HCT116 (cell line): ENCODE measurements around the gene GALNT17. TPM values are rescaled to one million over a fixed set of nuclear protein-coding genes. Genes with fewer than 3 reads are reported as not detected.

ENCODE experiments used
- ATAC-seq: fragments of 200-7000 bp; cut with Tn5 transposase; 2 replicates; pipeline ENCODE4 v1.9.1; 2020; ENCODE audit warnings: mild to moderate bottlenecking, moderate library complexity
- BruUV-seq: library from RNA; stranded (reverse); fragments of 400-500 nt; replicated peaks from 2 replicates; lab custom pipeline; 2021; lab: Mats Ljungman, UMichigan
- CTCF ChIA-PET: fragments of 300-600 bp; sonication (Branson Sonifier 250); formaldehyde crosslinking; loops from one replicate; lab custom pipeline; 2021; ENCODE audit warnings: antibody characterized with exemption; lab: Charles Lee
- POLR2A ChIA-PET: fragments of 300-600, 350-600 bp; sonication (Branson Sonifier 250); formaldehyde crosslinking; loops from one replicate; lab custom pipeline; 2021; ENCODE audit warnings: antibody characterized with exemption; lab: Charles Lee
- RAD21 ChIA-PET, 2 experiments: fragments of 300-600 bp; sonication (Branson Sonifier 250); formaldehyde crosslinking; loops; one replicate each; lab custom pipeline; 2023; ENCODE audit warnings: low total read pairs in 2 of 2; ENCODE audit not compliant: uncharacterized antibody in 2 of 2, unreplicated experiment in 2 of 2, low non-redundant PET in 1 of 2; lab: Charles Lee
- DNase-seq: peaks from one replicate; pipeline ENCODE4 v3.0.0-alpha.2; 2010; ENCODE audit warnings: low read depth, low spot score
- H2AFZ ChIP-seq: fragments of 200-600 bp; shearing (Covaris generic), sonication (generic); 2 replicates; pipeline ENCODE4 v1.6.1; 2017; ENCODE audit warnings: low read depth, mixed run types, mixed read lengths, antibody characterized with exemption, low read length; ENCODE audit not compliant: poor library complexity, severe bottlenecking
- H3K27ac ChIP-seq: 2 replicates; pipeline ENCODE4 v1.5.1; 2012; ENCODE audit warnings: low read depth, low read length
- H3K27me3 ChIP-seq: fragments of 200-600 bp; sonication (generic); 2 replicates; pipeline ENCODE4 v1.6.1; 2016; ENCODE audit warnings: mixed run types, low read length, mixed read lengths; ENCODE audit not compliant: insufficient read depth
- H3K36me3 ChIP-seq, 2 experiments: fragments of 200-500 bp in 1 of 2; fragments of 200-600 bp in 1 of 2; sonication (Bioruptor generic) in 1 of 2; sonication (generic) in 1 of 2; 2 replicates each; pipeline versions ENCODE4 v1.5.1 to v1.6.1; 2014 to 2016; ENCODE audit warnings: low read length in 2 of 2, inconsistent platforms in 1 of 2, mixed read lengths in 1 of 2, mixed run types in 1 of 2; ENCODE audit not compliant: insufficient read depth in 2 of 2, control insufficient read depth in 1 of 2
- H3K4me1 ChIP-seq, 2 experiments: fragments of 200-600 bp in 1 of 2; sonication (generic) in 1 of 2; 2 replicates each; pipeline versions ENCODE4 v1.5.1 to v1.6.1; 2012 to 2017; ENCODE audit warnings: low read length in 2 of 2, inconsistent platforms in 1 of 2, mild to moderate bottlenecking in 1 of 2, mixed read lengths in 1 of 2, mixed run types in 1 of 2, moderate library complexity in 1 of 2; ENCODE audit not compliant: insufficient read depth in 2 of 2, control insufficient read depth in 1 of 2
- H3K4me2 ChIP-seq: fragments of 200-600 bp; sonication (generic); 2 replicates; pipeline ENCODE4 v1.6.1; 2017; ENCODE audit warnings: mixed run types, low read length, mixed read lengths
- H3K4me3 ChIP-seq, 2 experiments: fragments of 200-600 bp in 1 of 2; sonication (generic) in 1 of 2; replicated peaks in 1 of 2; 2 replicates each; pipeline ENCODE4 v1.5.1; 2011 to 2016; ENCODE audit warnings: low read length in 2 of 2, control low read depth in 1 of 2, low read depth in 1 of 2, mild to moderate bottlenecking in 1 of 2, mixed read lengths in 1 of 2, mixed run types in 1 of 2
- H3K79me2 ChIP-seq: fragments of 200-600 bp; sonication (generic); 2 replicates; pipeline ENCODE4 v1.6.1; 2017; ENCODE audit warnings: mild to moderate bottlenecking, mixed run types, low read length, moderate library complexity, mixed read lengths; ENCODE audit not compliant: insufficient read depth
- H3K9ac ChIP-seq: fragments of 200-600 bp; sonication (generic); 2 replicates; pipeline ENCODE4 v1.6.1; 2016; ENCODE audit warnings: low read length, mixed read lengths
- H3K9me2 ChIP-seq: fragments of 200-600 bp; sonication (generic), shearing (Covaris generic); 2 replicates; pipeline ENCODE4 v1.6.1; 2017; ENCODE audit warnings: mixed run types, mild to moderate bottlenecking, moderate library complexity; ENCODE audit not compliant: insufficient read depth
- H3K9me3 ChIP-seq, 2 experiments: fragments of 200-500 bp in 1 of 2; fragments of 200-600 bp in 1 of 2; sonication (Bioruptor generic) in 1 of 2; sonication (generic) in 1 of 2; 2 replicates each; pipeline ENCODE4 v1.6.1; 2014 to 2017; ENCODE audit warnings: low read length in 2 of 2, mixed read lengths in 2 of 2, inconsistent platforms in 1 of 2, low read depth in 1 of 2, mild to moderate bottlenecking in 1 of 2, mixed run types in 1 of 2, moderate library complexity in 1 of 2; ENCODE audit not compliant: control insufficient read depth in 1 of 2, insufficient read depth in 1 of 2
- H4K20me1 ChIP-seq: fragments of 200-600 bp; sonication (generic), shearing (Covaris generic); 2 replicates; pipeline ENCODE4 v1.6.1; 2017; ENCODE audit warnings: mixed run types, mild to moderate bottlenecking, moderate library complexity; ENCODE audit not compliant: insufficient read depth
- CEBPB ChIP-seq: IDR thresholded peaks from 2 replicates; pipeline ENCODE4 v1.6.1; 2012; ENCODE audit warnings: low read depth
- ELF1 ChIP-seq: IDR thresholded peaks from 2 replicates; pipeline ENCODE4 v1.6.1; 2012; ENCODE audit warnings: low read depth, borderline replicate concordance
- EZH2phosphoT487 ChIP-seq: fragments of 200-600 bp; IDR thresholded peaks from 2 replicates; pipeline ENCODE4 v1.6.1; 2018; ENCODE audit warnings: antibody characterized with exemption, borderline replicate concordance
- FOSL1 ChIP-seq: IDR thresholded peaks from 2 replicates; pipeline ENCODE4 v1.6.1; 2012; ENCODE audit warnings: low read depth
- POLR2A ChIP-seq: IDR thresholded peaks from 2 replicates; pipeline ENCODE4 v1.7.0; 2011; ENCODE audit warnings: borderline replicate concordance; ENCODE audit not compliant: insufficient read depth, insufficient read length; ENCODE audit errors: extremely low read depth
- POLR2AphosphoS5 ChIP-seq: IDR thresholded peaks from 2 replicates; pipeline ENCODE4 v1.6.1; 2011; ENCODE audit warnings: mild to moderate bottlenecking, low read depth, low read length, moderate library complexity
- SIN3A ChIP-seq: IDR thresholded peaks from 2 replicates; pipeline ENCODE4 v1.6.1; 2012; ENCODE audit warnings: low read depth
- SP1 ChIP-seq: IDR thresholded peaks from 2 replicates; pipeline ENCODE4 v1.6.1; 2012; ENCODE audit warnings: low read depth
- SRF ChIP-seq: IDR thresholded peaks from 2 replicates; pipeline ENCODE4 v1.6.1; 2012; ENCODE audit warnings: low read depth
- ZNF274 ChIP-seq: fragments of 200-500 bp; sonication (Bioruptor generic); IDR thresholded peaks from 2 replicates; pipeline ENCODE4 v1.6.1; 2014; ENCODE audit warnings: mild to moderate bottlenecking, low read depth, low read length, inconsistent platforms
- intact Hi-C: fragments of 100-400 bp; cut with micrococcal nuclease; formaldehyde crosslinking; loops from 2 replicates; pipeline ENCODE4 v1.10.0; 2022
- total RNA-seq: library from RNA; stranded (reverse); gene quantifications from one replicate; pipeline ENCODE4 v1.2.1, GENCODE V29; 2021; ENCODE audit not compliant: unreplicated experiment
- TF ChIP-seq, protein P1 (sequence below), 3 experiments: fragments of 200-600 bp in 1 of 3; sonication (generic) in 1 of 3; IDR thresholded peaks in 2 of 3; conservative IDR thresholded peaks in 1 of 3; 2 replicates each; pipeline ENCODE4 v1.5.1; 2012 to 2017; ENCODE audit warnings: low read depth in 2 of 3, low read length in 2 of 3, antibody characterized with exemption in 1 of 3, borderline replicate concordance in 1 of 3, control low read depth in 1 of 3, mild to moderate bottlenecking in 1 of 3, mixed read lengths in 1 of 3, mixed run types in 1 of 3, moderate library complexity in 1 of 3; ENCODE audit not compliant: insufficient read depth in 1 of 3
- TF ChIP-seq, protein P2 (sequence below): IDR thresholded peaks from 2 replicates; pipeline ENCODE4 v1.6.1; 2012

GALNT17 gene
- total RNA-seq, 1 experiment from 2014 or later = not detected

DNA sequence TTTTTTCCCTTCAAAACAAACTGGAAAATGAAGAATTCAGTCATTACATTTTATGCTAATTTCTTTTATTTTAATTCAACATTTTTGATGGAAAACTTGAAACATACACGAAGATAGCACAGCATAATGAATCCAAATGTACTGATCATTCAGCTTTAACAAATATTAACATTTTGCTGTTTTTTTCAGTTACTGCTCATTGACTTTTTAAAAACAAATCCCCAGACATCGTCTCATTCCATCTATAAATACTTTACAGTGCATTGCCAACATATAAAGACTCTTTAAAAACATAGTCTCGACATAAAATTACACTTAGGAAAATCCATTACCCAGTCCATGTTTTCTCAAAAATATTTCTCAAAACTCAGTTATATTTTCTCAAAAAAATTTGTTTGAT is 452.3 kb downstream of the GALNT17 start:
- Histone ChIP-seq H3K4me1 (no peaks in the 10 kb centered on the region), H4K20me1 (no peaks in the 10 kb centered on the region), H2AFZ (no peak overlapping the region), H3K36me3 (no peaks in the 10 kb centered on the region), H3K9me2 (no peaks in the 10 kb centered on the region), H3K9me3 (peaks cover 0 to 9% of the 10 kb centered on the region in 2 experiments; a peak in 1 of 4 replicates), H3K27ac (no peak overlapping the region), H3K4me2 (no peak overlapping the region), H3K4me3 (no peak overlapping the region), H3K27me3 (no peaks in the 10 kb centered on the region), H3K79me2 (no peaks in the 10 kb centered on the region), H3K9ac (no peak overlapping the region)
- POLR2A ChIA-PET = no interaction called here
- ATAC-seq = no peak
- TF ChIP-seq, protein P1, sequence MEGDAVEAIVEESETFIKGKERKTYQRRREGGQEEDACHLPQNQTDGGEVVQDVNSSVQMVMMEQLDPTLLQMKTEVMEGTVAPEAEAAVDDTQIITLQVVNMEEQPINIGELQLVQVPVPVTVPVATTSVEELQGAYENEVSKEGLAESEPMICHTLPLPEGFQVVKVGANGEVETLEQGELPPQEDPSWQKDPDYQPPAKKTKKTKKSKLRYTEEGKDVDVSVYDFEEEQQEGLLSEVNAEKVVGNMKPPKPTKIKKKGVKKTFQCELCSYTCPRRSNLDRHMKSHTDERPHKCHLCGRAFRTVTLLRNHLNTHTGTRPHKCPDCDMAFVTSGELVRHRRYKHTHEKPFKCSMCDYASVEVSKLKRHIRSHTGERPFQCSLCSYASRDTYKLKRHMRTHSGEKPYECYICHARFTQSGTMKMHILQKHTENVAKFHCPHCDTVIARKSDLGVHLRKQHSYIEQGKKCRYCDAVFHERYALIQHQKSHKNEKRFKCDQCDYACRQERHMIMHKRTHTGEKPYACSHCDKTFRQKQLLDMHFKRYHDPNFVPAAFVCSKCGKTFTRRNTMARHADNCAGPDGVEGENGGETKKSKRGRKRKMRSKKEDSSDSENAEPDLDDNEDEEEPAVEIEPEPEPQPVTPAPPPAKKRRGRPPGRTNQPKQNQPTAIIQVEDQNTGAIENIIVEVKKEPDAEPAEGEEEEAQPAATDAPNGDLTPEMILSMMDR (IDR thresholded peaks at IDR 0.05 in 2 of 3, conservative IDR thresholded peaks at IDR 0.05 in 1 of 3; ENCODE audit: borderline replicate concordance in 1 of 3, insufficient read depth in 1 of 3, low read depth in 2 of 3, low read length in 2 of 3) = no peak
- TF ChIP-seq EZH2phosphoT487 (no peak), SRF (no peak), POLR2AphosphoS5 (no peak), ZNF274 (no peak), SP1 (no peak), ELF1 (no peak), POLR2A (no peak), SIN3A (no peak), FOSL1 (no peak), CEBPB (no peak)
- TF ChIP-seq, protein P2, sequence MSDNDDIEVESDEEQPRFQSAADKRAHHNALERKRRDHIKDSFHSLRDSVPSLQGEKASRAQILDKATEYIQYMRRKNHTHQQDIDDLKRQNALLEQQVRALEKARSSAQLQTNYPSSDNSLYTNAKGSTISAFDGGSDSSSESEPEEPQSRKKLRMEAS = no peak
- BruUV-seq = no TSS peak
- RAD21 ChIA-PET = no interaction called here
- intact Hi-C loops = no loop called here
- CTCF ChIA-PET = no interaction called here
- no peak for DNase-seq
